GM18526 (cell line): Measurements from ENCODE around the gene SMARCA2.

Source experiments
- POLR2A ChIP-seq: IDR thresholded peaks from 3 replicates; pipeline ENCODE4 v1.6.1; 2011; ENCODE audit not compliant: insufficient read length; ENCODE audit errors: extremely low read depth

The SMARCA2 gene

DNA sequence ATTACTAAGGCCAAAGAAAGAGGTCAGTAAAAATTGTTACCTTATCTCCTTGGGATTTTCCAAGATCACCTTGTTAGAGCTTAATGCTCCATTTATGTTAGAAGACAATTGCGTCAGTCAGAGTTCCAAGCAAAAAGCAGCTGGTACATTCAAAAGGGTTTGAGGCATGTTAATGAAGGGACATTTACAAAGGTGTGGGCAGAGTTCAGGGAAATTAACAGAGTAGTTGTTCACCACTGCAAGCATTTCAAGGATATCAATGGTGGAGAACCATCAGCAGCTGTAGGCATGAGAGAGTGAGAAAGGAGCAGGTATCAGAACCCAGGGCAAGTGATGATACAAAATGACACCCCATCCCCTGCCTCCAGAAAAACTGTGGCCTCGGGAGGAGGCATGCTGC, 17.0 kb upstream of the SMARCA2 start:
- no peak for TF ChIP-seq POLR2A

- TF ChIP-seq POLR2A = no peak
These were observed 14.8 kb upstream of the SMARCA2 start for GRCh38 chr9:2000314-2000713.

DNA sequence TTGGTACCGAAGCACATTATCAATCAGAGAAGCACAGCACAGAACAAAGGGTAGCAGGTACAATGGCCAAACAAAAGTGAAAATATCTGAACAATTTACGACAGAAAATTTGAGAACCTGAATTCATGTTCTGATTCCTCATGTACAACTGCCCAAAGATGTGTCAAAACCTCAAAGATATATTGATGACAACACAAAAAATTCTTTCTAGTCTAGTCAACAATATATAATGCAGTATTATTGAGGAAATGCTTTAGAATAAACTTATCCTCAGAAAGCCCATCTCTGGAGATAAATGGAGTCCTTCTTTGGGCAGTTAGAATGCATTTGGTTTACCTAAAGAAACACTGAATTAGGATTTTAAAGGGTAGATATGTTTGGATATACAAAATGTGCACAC, 6.8 kb upstream of the SMARCA2 start:
- TF ChIP-seq POLR2A = no peak

DNA sequence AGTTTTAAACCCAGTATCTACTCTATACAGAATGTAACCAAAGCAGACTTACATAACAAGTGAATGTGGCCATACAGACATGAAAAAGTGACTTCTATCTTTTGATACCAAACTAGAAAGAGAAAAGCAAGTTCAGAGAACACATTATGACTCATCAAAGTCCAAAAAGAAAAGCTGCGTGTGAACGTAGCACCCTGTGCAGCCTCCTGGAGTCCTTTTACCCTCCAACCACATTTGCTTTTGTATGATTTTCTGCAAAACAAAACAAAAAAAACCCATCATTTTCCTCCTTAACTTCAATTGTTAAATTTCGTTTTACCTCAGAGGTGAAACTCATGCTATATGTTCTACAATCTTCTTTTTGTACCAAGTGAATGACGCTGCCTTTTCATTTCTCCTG, 2.8 kb upstream of the SMARCA2 start:
- TF ChIP-seq POLR2A = no peak

- TF ChIP-seq POLR2A = no peak
These were observed 1.2 kb upstream of the SMARCA2 start for GRCh38 chr9:2013743-2014475.

DNA sequence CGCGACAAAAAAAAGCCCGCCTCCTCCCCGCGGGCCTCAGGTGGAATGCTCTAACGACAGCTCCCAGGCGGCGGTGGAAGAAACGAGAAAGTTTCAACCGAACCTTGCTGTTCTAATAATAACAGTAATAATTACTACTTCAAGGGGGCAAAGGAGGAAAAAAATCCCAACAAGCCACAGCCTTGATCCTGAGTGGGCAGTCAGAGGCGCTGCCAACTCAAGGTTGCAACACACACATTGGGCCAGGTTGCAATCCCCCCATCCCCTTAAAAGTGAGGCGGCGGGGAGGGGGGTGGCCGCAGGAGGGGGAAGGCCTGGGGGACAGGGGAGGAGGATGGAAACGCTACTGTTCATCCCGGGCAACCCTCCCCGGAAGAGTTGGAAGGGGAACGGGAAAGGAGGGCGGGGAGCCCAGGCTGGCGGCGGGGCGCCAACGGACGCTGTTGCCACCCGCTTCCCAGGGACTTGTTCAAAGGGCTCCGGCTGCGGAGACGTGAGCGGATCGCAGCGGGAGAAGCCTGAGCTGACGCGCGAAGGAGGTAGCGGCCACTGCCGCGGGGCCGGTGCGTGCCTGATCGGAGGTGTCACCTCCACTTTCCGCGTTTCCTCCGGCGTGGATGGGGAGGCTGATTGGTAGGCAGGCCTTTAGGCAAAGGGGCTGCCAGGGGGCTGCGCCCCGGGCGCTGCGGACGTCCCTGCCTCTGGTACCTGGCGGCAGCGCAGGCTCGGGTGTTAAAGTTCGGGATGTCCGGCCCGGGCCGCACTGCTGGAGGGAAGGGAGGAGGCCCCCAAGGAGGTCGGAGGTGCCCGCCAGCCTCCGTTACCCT, 647 bp downstream of the SMARCA2 start:
- no peak for TF ChIP-seq POLR2A

DNA sequence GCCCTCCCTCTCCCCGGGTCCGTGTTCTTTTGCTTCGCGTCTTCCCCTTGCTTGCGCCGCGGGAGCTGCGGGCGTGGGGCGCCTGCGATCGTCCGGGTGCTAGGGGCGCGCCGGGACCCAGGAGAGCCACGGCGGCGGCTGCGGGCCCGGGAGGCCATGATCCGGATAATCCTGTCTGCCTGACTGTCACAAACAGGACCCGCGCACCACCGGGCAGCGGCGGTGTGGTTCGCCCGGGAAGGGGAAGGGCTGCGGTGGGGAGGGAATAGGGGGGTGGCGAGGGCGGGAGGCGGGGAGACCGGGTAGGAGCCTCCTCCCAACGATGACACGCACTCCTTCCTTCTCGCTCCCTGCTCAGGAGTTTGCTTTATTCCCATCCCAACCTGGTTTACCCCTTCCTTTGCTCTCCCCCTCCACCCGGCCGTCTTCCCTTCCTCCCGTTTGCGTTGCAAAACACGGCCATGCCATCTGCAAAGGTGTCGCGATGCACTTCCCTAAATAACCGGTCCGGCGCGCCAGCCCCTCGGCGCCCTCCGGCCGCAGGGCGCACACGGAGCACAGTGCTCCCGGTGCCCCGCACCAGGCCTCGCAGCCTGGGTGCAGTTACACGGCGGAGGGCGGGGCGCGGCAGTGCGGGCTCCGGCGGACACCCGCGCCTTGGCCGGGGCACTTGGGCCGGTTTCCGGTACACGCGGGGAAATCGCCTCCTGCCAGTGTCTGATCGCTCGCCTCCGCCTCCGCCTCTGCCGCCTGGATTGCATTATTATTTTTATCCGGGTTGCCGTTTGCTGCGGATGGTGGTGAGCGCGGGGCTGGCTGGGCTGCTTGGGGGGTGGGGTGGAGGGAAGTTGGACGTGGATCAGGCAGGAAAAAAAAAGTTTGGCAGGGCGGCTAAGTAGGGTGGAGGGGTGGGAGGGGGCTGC, 1.5 kb downstream of the SMARCA2 start:
- no peak for TF ChIP-seq POLR2A

- TF ChIP-seq POLR2A = peak; percentile 27
These were observed 2.4 kb downstream of the SMARCA2 start for GRCh38 chr9:2017331-2018161.

DNA sequence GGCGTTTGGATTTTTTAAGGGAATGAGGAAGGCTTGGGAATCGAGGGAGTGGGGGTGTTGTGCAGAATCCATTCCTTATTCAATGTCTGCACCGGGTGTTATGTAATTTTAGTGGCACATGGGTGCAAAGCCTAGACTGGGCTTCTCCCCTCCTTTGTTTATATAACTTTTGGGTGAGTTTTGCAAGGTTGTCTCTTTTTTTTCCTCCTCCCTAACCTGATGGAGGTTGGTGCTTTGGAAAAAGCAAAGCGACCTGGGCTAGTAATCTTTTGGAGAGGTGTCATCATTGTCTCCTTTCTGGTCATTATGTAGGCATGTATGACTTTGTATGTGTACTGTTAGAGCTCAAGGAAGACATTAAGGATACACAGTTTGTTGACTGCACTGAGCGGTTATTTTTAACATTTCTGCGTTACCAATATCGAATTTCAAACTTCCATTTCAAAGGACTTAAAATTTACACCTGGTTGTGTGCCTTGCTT, 3.1 kb downstream of the SMARCA2 start:
- TF ChIP-seq POLR2A = no peak

DNA sequence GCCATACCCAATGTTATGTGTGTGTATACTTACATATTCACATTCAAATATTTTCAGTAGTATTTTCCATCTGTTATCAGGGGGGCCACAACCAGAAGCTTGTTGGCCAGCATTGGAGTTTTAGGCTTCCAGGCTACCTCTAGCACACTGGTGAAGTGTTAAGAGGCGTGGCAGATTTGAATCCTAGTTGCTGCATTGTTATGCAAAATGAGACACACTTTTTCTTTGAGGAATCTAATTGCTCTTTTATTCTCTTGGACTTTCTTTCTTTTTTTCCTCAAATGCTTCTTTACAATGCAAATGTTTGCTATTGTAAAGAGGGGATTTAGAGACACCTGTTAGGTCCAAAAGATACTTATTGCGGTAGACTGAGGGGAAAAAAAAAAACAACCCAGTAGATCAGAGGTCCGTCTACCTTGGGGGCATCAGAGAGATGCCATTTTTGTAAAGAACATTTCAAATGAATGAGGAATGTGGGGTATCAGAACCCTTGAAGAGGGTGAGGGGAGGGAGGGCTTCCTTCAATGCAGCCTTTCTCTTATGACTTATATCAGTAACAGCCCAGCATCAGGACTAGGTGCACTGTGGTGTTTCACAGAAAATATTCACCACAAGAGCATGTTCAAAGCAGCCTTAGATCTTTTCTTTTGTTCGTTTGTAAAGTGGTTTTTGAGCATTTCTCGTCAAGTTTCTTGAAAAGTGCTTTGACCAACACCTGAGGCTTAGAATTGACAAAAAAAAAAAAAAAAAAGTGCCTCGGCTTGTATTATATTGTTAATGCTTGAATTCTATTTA, 3.8 kb downstream of the SMARCA2 start:
- TF ChIP-seq POLR2A = no peak

DNA sequence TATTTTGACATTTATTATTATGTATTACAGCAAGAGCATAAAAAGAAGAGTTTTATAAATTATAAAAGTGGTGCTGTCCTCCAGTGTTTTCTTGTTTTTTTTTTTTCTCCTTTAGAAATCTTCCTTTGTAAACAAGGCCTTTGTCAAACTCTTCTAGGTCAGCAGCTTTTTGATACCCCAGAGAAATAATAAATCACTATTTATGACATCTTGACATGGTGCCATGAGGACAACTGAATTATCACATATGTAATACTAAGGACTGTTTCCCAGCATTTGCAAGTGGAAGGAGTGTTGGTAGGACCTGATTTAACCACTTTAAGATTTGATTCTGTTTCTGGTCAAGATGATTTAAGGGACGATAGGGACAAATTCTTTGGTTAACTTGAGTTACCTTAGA, 4.6 kb downstream of the SMARCA2 start:
- TF ChIP-seq POLR2A = no peak

- no peak for TF ChIP-seq POLR2A
These were observed 6.6 kb downstream of the SMARCA2 start for GRCh38 chr9:2021731-2022130.

DNA sequence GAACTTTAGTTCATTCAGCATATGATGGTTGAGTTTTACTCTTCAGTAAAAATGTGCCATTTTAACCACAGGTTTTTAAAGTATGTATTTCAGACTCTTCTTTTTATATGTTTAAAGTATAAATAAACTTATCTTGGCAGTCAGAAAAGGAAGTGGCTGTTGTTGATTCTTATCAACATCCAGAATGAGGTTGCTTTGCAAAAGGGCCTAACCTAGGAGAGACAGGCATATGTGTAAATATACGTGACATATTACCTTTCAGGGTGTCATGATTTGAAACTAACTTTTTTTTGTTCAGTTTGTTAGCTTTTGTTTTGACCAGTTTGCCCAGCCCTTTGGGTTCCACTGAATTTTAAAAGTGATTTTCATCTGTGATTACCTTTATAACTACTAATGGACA, 7.4 kb downstream of the SMARCA2 start:
- no peak for TF ChIP-seq POLR2A

DNA sequence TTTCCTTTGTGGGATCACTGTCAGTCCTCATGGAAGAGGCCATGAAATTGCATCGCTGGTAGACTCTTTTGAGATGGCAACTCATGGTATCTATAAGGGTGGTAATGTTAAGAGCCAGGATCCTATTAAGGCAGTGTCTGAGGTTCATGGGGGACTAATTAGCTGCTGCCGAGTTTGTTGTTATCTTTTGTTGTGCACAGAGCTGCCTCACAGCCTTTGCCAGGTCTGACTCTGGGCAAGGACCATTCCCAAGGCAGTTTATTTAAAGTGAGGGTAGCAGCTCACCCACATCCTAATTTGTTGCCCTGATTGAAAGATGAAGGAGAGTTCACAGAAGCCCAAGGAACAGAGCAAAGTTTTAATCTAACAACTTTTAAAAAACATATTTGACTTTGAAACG, 7.9 kb downstream of the SMARCA2 start:
- TF ChIP-seq POLR2A = no peak

GRCh38 chr9:2023532-2023931, 8.4 kb downstream of the SMARCA2 start:
- no peak for TF ChIP-seq POLR2A
